Cardiac muscle cell (in vitro differentiated cells and primary cell): Measurements from ENCODE around the gene NT5DC2. TPM values are rescaled to one million over a fixed set of nuclear protein-coding genes. Genes with fewer than 3 reads are reported as not detected.
A peak's percentile ranks its signal among the peaks of the same experiment; 100 is the strongest.

ENCODE experiments used
- DNase-seq, 2 donors: peaks; one replicate each; pipeline versions ENCODE4 v3.0.0 to v3.0.0-alpha.2; 2010 to 2017; ENCODE audit warnings: low read depth in 1 of 2, low spot score in 1 of 2
- H3K27ac ChIP-seq: fragments of 200-600 bp; sonication (generic); 2 replicates; pipeline ENCODE4 v1.5.1; 2016
- H3K27me3 ChIP-seq: fragments of 200-600 bp; sonication (generic); 2 replicates; pipeline ENCODE4 v1.6.0; 2016; ENCODE audit warnings: control low read depth
- H3K36me3 ChIP-seq: fragments of 200-600 bp; sonication (generic); 2 replicates; pipeline ENCODE4 v1.5.1; 2016; ENCODE audit warnings: control low read depth
- H3K4me1 ChIP-seq: fragments of 200-600 bp; sonication (generic); 2 replicates; pipeline ENCODE4 v1.8.1; 2017; ENCODE audit warnings: low read depth, mild to moderate bottlenecking, mixed run types
- H3K4me3 ChIP-seq: fragments of 200-600 bp; sonication (generic); 2 replicates; pipeline ENCODE4 v1.5.1; 2016; ENCODE audit warnings: mild to moderate bottlenecking
- H3K9me3 ChIP-seq: fragments of 200-600 bp; sonication (generic); 2 replicates; pipeline ENCODE4 v1.5.1; 2017; ENCODE audit warnings: low read depth, mild to moderate bottlenecking, control low read depth
- CTCF ChIP-seq: IDR thresholded peaks from 2 replicates; pipeline ENCODE4 v1.5.1; 2012; ENCODE audit warnings: low read depth, mild to moderate bottlenecking, low read length
- polyA plus RNA-seq: library from polyadenylated mRNA; unstranded; fragments of >200 nt; fragmentation: Nextera tagmentation; extraction: Ambion mirVana; gene quantifications from 2 replicates; pipeline ENCODE4 v1.2.1, GENCODE V29; 2016
- total RNA-seq: library from RNA; depleted of rRNA; stranded (reverse); fragments of >200 nt; gene quantifications from 2 replicates; pipeline ENCODE4 v1.2.3, GENCODE V29; 2016

Gene NT5DC2
- total and polyA plus RNA-seq, 2 experiments from 2014 or later: 120 to 233 TPM

- H3K9me3 ChIP-seq: no peaks in the 10 kb centered on the region
- DNase-seq: no peak
- H3K4me1 ChIP-seq: peaks cover 3% of the 10 kb centered on the region
- H3K36me3 ChIP-seq: peaks cover 33% of the 10 kb centered on the region
- TF ChIP-seq CTCF: no peak
- H3K27ac ChIP-seq: peak overlapping the region; percentile 72
- H3K27me3 ChIP-seq: no peaks in the 10 kb centered on the region
- no peak overlapping the region for H3K4me3 ChIP-seq
These were observed 20.5 kb upstream of the NT5DC2 start for GRCh38 chr3:52554026-52554755.

DNA sequence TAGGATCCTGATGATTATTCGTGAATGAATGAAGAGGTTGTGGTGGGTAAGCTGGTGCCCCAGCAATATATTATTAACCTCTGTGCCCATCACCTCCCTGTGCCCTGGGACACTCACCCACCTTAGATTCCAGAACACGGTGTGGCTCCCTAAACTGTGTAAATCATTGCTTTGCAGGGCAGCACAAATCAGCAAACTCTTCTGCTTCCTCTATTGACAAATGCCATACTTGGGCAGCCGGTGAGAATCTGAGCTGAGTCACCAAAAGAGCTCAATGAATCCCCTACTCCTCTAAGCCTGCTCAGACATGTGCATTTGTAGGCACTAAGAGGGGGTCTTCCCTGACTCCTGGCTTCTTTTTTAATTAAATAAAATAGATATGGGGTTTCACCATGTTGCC lies 18.4 kb upstream of the NT5DC2 start:
- Histone ChIP-seq H3K4me1 (peaks cover 3% of the 10 kb centered on the region), H3K9me3 (no peaks in the 10 kb centered on the region), H3K27me3 (no peaks in the 10 kb centered on the region), H3K36me3 (peaks cover 28% of the 10 kb centered on the region), H3K4me3 (no peak overlapping the region), H3K27ac (peak overlapping the region; percentile 22)
- TF ChIP-seq CTCF: no peak
- DNase-seq: no peak

DNA sequence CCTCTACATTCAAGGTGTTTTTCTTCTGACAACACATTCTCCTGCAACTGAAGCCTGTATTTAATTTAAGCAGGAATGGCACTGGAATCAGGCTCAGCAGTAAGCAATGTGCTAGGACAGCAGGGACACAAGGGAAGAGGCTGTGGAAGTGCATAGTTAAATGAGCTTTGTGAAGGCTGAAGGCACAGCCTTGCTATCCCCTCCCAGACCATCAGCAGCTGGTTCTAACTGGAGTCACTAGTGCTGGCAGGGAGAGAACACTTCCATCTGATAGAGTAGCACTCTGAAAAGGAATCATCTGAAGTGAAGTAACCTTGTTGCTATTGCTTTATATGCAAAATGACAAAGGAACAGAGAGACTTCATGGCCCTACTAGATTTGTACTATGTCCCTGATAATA lies 17.5 kb upstream of the NT5DC2 start:
- H3K27me3 ChIP-seq: no peaks in the 10 kb centered on the region
- no peaks in the 10 kb centered on the region for H3K9me3 ChIP-seq
- peaks cover 31% of the 10 kb centered on the region for H3K36me3 ChIP-seq
- peaks cover 3% of the 10 kb centered on the region for H3K4me1 ChIP-seq
- peak overlapping the region; percentile 64 for H3K27ac ChIP-seq
- no peak for TF ChIP-seq CTCF
- H3K4me3 ChIP-seq: no peak overlapping the region
- DNase-seq: no peak

DNA sequence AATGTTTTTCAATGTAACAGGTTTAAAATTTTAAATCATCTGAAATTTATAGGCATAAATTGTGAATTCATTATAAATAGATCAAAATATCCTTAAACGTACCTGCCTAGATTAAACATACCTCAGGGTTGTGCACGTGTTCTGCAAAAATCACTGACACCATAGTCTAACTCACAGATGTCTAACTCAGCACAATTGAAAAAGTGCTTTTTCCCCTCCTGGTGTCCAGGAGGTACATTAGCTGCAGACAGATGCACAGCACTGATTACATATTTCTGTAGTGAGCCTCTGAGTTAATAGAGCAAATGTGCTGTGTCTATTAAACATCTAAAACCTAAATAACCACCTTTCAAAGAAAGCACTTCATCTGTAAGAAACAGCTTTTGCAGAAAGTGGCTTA lies 13.5 kb upstream of the NT5DC2 start:
- no peak for DNase-seq
- Histone ChIP-seq H3K27ac (no peak overlapping the region), H3K4me1 (no peaks in the 10 kb centered on the region), H3K4me3 (no peak overlapping the region), H3K27me3 (no peaks in the 10 kb centered on the region), H3K36me3 (peaks cover 31% of the 10 kb centered on the region), H3K9me3 (no peaks in the 10 kb centered on the region)
- TF ChIP-seq CTCF: no peak

DNA sequence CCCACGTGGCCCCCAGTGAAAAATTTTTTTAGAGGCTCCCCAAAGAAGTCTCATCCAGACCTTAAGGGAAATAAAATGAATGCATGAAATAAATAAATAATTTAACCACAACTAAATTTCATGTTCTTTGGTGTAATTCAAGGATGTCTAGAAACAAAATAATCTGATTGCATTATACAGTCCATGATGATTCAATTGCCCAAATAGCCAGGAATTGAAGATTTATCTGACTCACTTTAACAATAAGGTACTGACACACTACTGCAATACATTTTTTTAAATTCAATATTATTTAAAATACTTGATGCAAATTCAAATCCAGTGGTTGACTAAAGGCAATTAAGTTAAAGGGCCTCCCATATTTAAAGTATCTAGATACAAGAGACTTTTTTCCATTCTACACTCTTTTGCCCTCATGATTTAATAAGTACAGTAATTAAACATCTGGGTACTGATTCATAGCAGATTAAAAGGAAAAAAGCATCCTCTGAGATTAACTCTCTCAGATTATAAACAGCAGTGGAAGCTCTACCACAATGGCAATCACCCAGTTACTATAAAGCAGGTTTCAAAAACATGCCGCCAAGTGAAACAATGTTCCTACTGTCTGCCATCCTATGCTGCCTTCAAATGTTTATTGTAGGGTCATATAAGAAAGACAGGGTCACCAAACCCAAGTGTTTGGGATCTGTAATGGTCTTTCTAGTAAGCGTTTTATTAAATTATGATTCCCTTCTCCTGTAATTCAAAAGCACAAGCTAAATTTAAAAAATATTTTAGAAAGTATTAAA lies 12.6 kb upstream of the NT5DC2 start:
- Histone ChIP-seq H3K9me3 (no peaks in the 10 kb centered on the region), H3K4me1 (no peaks in the 10 kb centered on the region), H3K36me3 (peaks cover 33% of the 10 kb centered on the region), H3K27me3 (no peaks in the 10 kb centered on the region), H3K4me3 (no peak overlapping the region), H3K27ac (peak overlapping the region; percentile 30)
- no peak for TF ChIP-seq CTCF
- DNase-seq: no peak
